H1 (cell line): ENCODE results near the gene RAB39B. TPM values are rescaled to one million over a fixed set of nuclear protein-coding genes. Genes with fewer than 3 reads are reported as not detected.

Experiments
- CTCF ChIA-PET: fragments of 300-600 bp; sonication (Branson Sonifier 250); formaldehyde crosslinking; loops from one replicate; lab custom pipeline; 2021; ENCODE audit not compliant: partially characterized antibody; lab: Charles Lee
- POLR2A ChIA-PET: fragments of 300-600 bp; sonication (Branson Sonifier 250); formaldehyde crosslinking; loops from one replicate; lab custom pipeline; 2021; ENCODE audit warnings: inconsistent platforms; ENCODE audit not compliant: partially characterized antibody; lab: Charles Lee
- DNase-seq, 2 experiments: peaks; one replicate each; pipeline versions ENCODE4 v3.0.0 to v3.0.0-alpha.2; 2010 to 2022; ENCODE audit warnings: low spot score in 2 of 2, low read depth in 1 of 2, mixed read lengths in 1 of 2
- FAIRE-seq: peaks from 2 replicates; lab custom pipeline; 2011; peaks lifted over from hg19 to GRCh38; lab: Jason Lieb, UNC
- H2AFZ ChIP-seq: 2 replicates; pipeline ENCODE4 v1.8.1; 2012; ENCODE audit warnings: low read length, inconsistent platforms
- H2AK5ac ChIP-seq: 2 replicates; pipeline ENCODE4 v1.6.1; 2013; ENCODE audit warnings: low read depth, low read length
- H2BK120ac ChIP-seq: replicated peaks from 2 replicates; pipeline ENCODE3; 2013; ENCODE audit warnings: low read depth, low read length, inconsistent platforms
- H2BK12ac ChIP-seq: 2 replicates; pipeline ENCODE4 v1.6.1; 2013; ENCODE audit warnings: low read depth, low read length
- H2BK15ac ChIP-seq: 2 replicates; pipeline ENCODE4 v1.6.1; 2013; ENCODE audit warnings: low read length
- H2BK20ac ChIP-seq: 2 replicates; pipeline ENCODE4 v1.6.1; 2013; ENCODE audit warnings: low read length
- H2BK5ac ChIP-seq: 2 replicates; pipeline ENCODE4 v1.6.1; 2013; ENCODE audit warnings: low read depth, low read length
- H3K14ac ChIP-seq: 2 replicates; pipeline ENCODE4 v1.6.1; 2013; ENCODE audit warnings: inconsistent platforms; ENCODE audit not compliant: insufficient read length
- H3K18ac ChIP-seq: 2 replicates; pipeline ENCODE4 v1.6.1; 2013; ENCODE audit warnings: low read length; ENCODE audit errors: extremely low read depth
- H3K23ac ChIP-seq: 2 replicates; pipeline ENCODE4 v1.6.1; 2013; ENCODE audit warnings: inconsistent platforms; ENCODE audit not compliant: insufficient read length
- H3K23me2 ChIP-seq: 2 replicates; pipeline ENCODE4 v1.6.1; 2013; ENCODE audit warnings: low read depth, low read length
- H3K27ac ChIP-seq: 2 replicates; pipeline ENCODE4 v1.6.1; 2011; ENCODE audit warnings: low read depth, low read length, inconsistent platforms
- H3K27me3 ChIP-seq, 4 experiments: replicated peaks in 1 of 4; 1 replicate in 1 of 4; 2 replicates in 3 of 4; pipeline versions ENCODE4 v1.6.1 to v1.8.1; 2011 to 2013; ENCODE audit warnings: low read length in 3 of 4, mild to moderate bottlenecking in 3 of 4, inconsistent platforms in 2 of 4, mixed read lengths in 2 of 4, moderate library complexity in 1 of 4; ENCODE audit not compliant: control insufficient read depth in 3 of 4, insufficient read depth in 3 of 4; ENCODE audit errors: extremely low read depth in 1 of 4
- H3K36me3 ChIP-seq, 4 experiments: 2 replicates each; pipeline versions ENCODE4 v1.6.1 to v1.8.1; 2011 to 2013; ENCODE audit warnings: mild to moderate bottlenecking in 4 of 4, low read length in 3 of 4, moderate library complexity in 2 of 4, control low read depth in 1 of 4, inconsistent platforms in 1 of 4; ENCODE audit not compliant: insufficient read depth in 4 of 4, control insufficient read depth in 2 of 4
- H3K4ac ChIP-seq: replicated peaks from 2 replicates; pipeline ENCODE3; 2013; ENCODE audit warnings: low read length, low read depth, mixed read lengths, inconsistent platforms; ENCODE audit not compliant: insufficient read length
- H3K4me1 ChIP-seq, 4 experiments: replicated peaks in 1 of 4; 1 replicate in 1 of 4; 2 replicates in 3 of 4; pipeline versions ENCODE4 v1.6.1 to v1.8.1; 2011 to 2013; ENCODE audit warnings: low read length in 3 of 4, inconsistent platforms in 2 of 4, mixed read lengths in 1 of 4; ENCODE audit not compliant: insufficient read depth in 4 of 4, control insufficient read depth in 3 of 4
- H3K4me2 ChIP-seq, 2 experiments: 2 replicates each; pipeline versions ENCODE4 v1.6.1 to v1.8.1; 2011 to 2013; ENCODE audit warnings: low read depth in 2 of 2, low read length in 2 of 2, control low read depth in 1 of 2, inconsistent platforms in 1 of 2, mild to moderate bottlenecking in 1 of 2; ENCODE audit not compliant: insufficient read depth in 1 of 2
- H3K4me3 ChIP-seq, 4 experiments: fragments of 200-600, 300-600 bp in 1 of 4; sonication (generic), shearing (Covaris generic), sonication (Bioruptor Twin) in 1 of 4; 2 replicates each; pipeline versions ENCODE4 v1.5.1 to v1.8.1; 2011 to 2016; ENCODE audit warnings: low read length in 4 of 4, low read depth in 3 of 4, control low read depth in 2 of 4, inconsistent platforms in 2 of 4, mild to moderate bottlenecking in 2 of 4, mixed read lengths in 1 of 4, moderate library complexity in 1 of 4; ENCODE audit not compliant: insufficient read depth in 2 of 4; ENCODE audit errors: extremely low read depth in 1 of 4
- H3K56ac ChIP-seq: replicated peaks from 2 replicates; pipeline ENCODE3; 2013; ENCODE audit warnings: low read depth, mild to moderate bottlenecking, mixed read lengths, low read length, inconsistent platforms; ENCODE audit not compliant: insufficient read length
- H3K79me1 ChIP-seq: 2 replicates; pipeline ENCODE4 v1.6.1; 2013; ENCODE audit warnings: low read depth, low read length, control low read depth
- H3K79me2 ChIP-seq, 2 experiments: 2 replicates each; pipeline versions ENCODE4 v1.6.1 to v1.8.1; 2012 to 2013; ENCODE audit warnings: low read length in 2 of 2, mild to moderate bottlenecking in 2 of 2, inconsistent platforms in 1 of 2; ENCODE audit not compliant: insufficient read depth in 2 of 2, control insufficient read depth in 1 of 2
- H3K9ac ChIP-seq, 4 experiments: replicated peaks in 1 of 4; 1 replicate in 1 of 4; 2 replicates in 3 of 4; pipeline versions ENCODE4 v1.6.1 to v1.8.1; 2011 to 2013; ENCODE audit warnings: low read depth in 3 of 4, low read length in 3 of 4, control low read depth in 2 of 4, mild to moderate bottlenecking in 2 of 4, moderate library complexity in 2 of 4, inconsistent platforms in 1 of 4; ENCODE audit errors: extremely low read depth in 1 of 4
- H3K9me3 ChIP-seq, 2 experiments: 2 replicates each; pipeline versions ENCODE4 v1.6.1 to v1.8.1; 2012 to 2013; ENCODE audit warnings: mild to moderate bottlenecking in 2 of 2, moderate library complexity in 2 of 2, control low read depth in 1 of 2, inconsistent platforms in 1 of 2, low read depth in 1 of 2, low read length in 1 of 2, mixed read lengths in 1 of 2; ENCODE audit not compliant: insufficient read depth in 2 of 2
- H4K20me1 ChIP-seq, 2 experiments: replicated peaks in 1 of 2; 2 replicates each; pipeline versions ENCODE3 to v1.8.1; 2011 to 2013; ENCODE audit warnings: inconsistent platforms in 2 of 2, low read length in 2 of 2, mild to moderate bottlenecking in 1 of 2; ENCODE audit not compliant: insufficient read depth in 2 of 2, control insufficient read depth in 1 of 2
- H4K5ac ChIP-seq: 2 replicates; pipeline ENCODE4 v1.6.1; 2013; ENCODE audit warnings: low read length, low read depth, mixed read lengths, inconsistent platforms; ENCODE audit not compliant: insufficient read length
- H4K8ac ChIP-seq: 2 replicates; pipeline ENCODE4 v1.8.0; 2013; ENCODE audit warnings: mild to moderate bottlenecking, moderate library complexity, low read length, inconsistent platforms; ENCODE audit not compliant: insufficient read depth; ENCODE audit errors: extremely low read depth
- H4K91ac ChIP-seq: replicated peaks from 2 replicates; pipeline ENCODE3; 2013; ENCODE audit warnings: low read length, mixed read lengths, inconsistent platforms; ENCODE audit not compliant: insufficient read length
- CBX5 ChIP-seq: fragments of 300-800, 300-1000 bp; sonication (generic); IDR thresholded peaks from 2 replicates; pipeline ENCODE4 v1.7.1; 2016; ENCODE audit warnings: antibody characterized with exemption, low read length, low read depth
- CHD2 ChIP-seq: IDR thresholded peaks from 2 replicates; pipeline ENCODE4 v1.6.1; 2012; ENCODE audit warnings: low read length, improper control_type of control experiment
- CTBP2 ChIP-seq: IDR thresholded peaks from 2 replicates; pipeline ENCODE4 v1.7.0; 2011; ENCODE audit warnings: borderline replicate concordance, mild to moderate bottlenecking, moderate library complexity, mixed read lengths, low read length; ENCODE audit not compliant: insufficient read depth, insufficient read length
- EZH2 ChIP-seq: fragments of 200-600 bp; sonication (generic); IDR thresholded peaks from 2 replicates; pipeline ENCODE4 v1.7.1; 2012; ENCODE audit warnings: low read depth, mild to moderate bottlenecking, moderate library complexity, low read length, inconsistent platforms; ENCODE audit not compliant: severe bottlenecking
- RBBP5 ChIP-seq: IDR thresholded peaks from 2 replicates; pipeline ENCODE4 v1.7.1; 2012; ENCODE audit warnings: low read depth, mild to moderate bottlenecking, inconsistent platforms, low read length, moderate library complexity, borderline replicate concordance
- RXRA ChIP-seq: IDR thresholded peaks from 2 replicates; pipeline ENCODE4 v1.6.1; 2011; ENCODE audit warnings: low read depth, mild to moderate bottlenecking, low read length, moderate library complexity; ENCODE audit not compliant: insufficient read depth
- SAP30 ChIP-seq: fragments of 300-600 bp; sonication (generic); IDR thresholded peaks from 2 replicates; pipeline ENCODE4 v1.7.1; 2012; ENCODE audit warnings: low read length, moderate library complexity, mild to moderate bottlenecking, inconsistent platforms; ENCODE audit not compliant: insufficient read depth, insufficient replicate concordance
- SIX5 ChIP-seq: IDR thresholded peaks from 2 replicates; pipeline ENCODE4 v1.6.1; 2011; ENCODE audit warnings: mild to moderate bottlenecking, low read depth, low read length
- TCF12 ChIP-seq: IDR thresholded peaks from 2 replicates; pipeline ENCODE4 v1.6.1; 2011; ENCODE audit warnings: low read depth, mild to moderate bottlenecking, low read length
- polyA plus RNA-seq, 7 experiments: library from polyadenylated mRNA; depleted of rRNA in 3 of 7; stranded (reverse) in 5 of 7; unstranded in 2 of 7; fragments of >200 nt in 5 of 7; fragments of 200-250 nt in 2 of 7; gene quantifications; 1 replicate in 5 of 7; 2 replicates in 1 of 7; 4 replicates in 1 of 7; pipeline versions ENCODE4 v1.2.1 to v1.2.3, GENCODE V29; 2011 to 2013; ENCODE audit warnings: missing spikeins in 2 of 7, mixed read lengths in 2 of 7
- total RNA-seq: library from RNA; stranded (reverse); fragmentation: NEBNext Ultra II Directional; extraction: Animal tissue kit (Norgen Biotek cat#: 25700); gene quantifications from 2 replicates; pipeline ENCODE4 v1.2.1, GENCODE V29; 2021

The RAB39B gene
- total and polyA plus RNA-seq, 2 of the 8 experiments (the other 6 are each of a cell fraction or from before 2014, with no cell fraction given) = 3.1 to 9.3 TPM

- H3K4ac ChIP-seq = no peak overlapping the region
- no peak overlapping the region for H4K91ac ChIP-seq
- H2BK20ac ChIP-seq = no peak overlapping the region
- no peak overlapping the region for H3K9ac ChIP-seq
- H3K23me2 ChIP-seq = no peaks in the 10 kb centered on the region
- peaks cover 0 to 2% of the 10 kb centered on the region in 2 experiments; a peak in 1 of 4 replicates for H3K79me2 ChIP-seq
- no peak overlapping the region for H2BK120ac ChIP-seq
- H3K36me3 ChIP-seq = peaks cover 2 to 34% (median 9%) of the 10 kb centered on the region in 4 experiments; a peak in 4 of 8 replicates
- no peak overlapping the region for H4K5ac ChIP-seq
- no peak overlapping the region for H3K23ac ChIP-seq
- no peak overlapping the region for H3K18ac ChIP-seq
- CTCF ChIA-PET = no interaction called here
- H3K14ac ChIP-seq = no peak overlapping the region
- H2BK15ac ChIP-seq = no peak overlapping the region
- no peak for FAIRE-seq
- H4K8ac ChIP-seq = no peak overlapping the region
- H3K4me1 ChIP-seq = no peaks in the 10 kb centered on the region
- H3K27ac ChIP-seq = no peak overlapping the region
- H2AK5ac ChIP-seq = no peak overlapping the region
- no peak for TF ChIP-seq CHD2
- TF ChIP-seq RBBP5 = no peak
- TF ChIP-seq RXRA = no peak
- no peak for TF ChIP-seq EZH2
- TF ChIP-seq CBX5 = no peak
- no peak for TF ChIP-seq TCF12
- no peak for TF ChIP-seq SAP30
- TF ChIP-seq SIX5 = no peak
- TF ChIP-seq CTBP2 = no peak
- H3K4me3 ChIP-seq = no peak overlapping the region
- no peak overlapping the region for H2AFZ ChIP-seq
- no peak overlapping the region for H3K4me2 ChIP-seq
- H4K20me1 ChIP-seq = peaks cover 0 to 2% of the 10 kb centered on the region in 2 experiments
- H3K56ac ChIP-seq = no peak overlapping the region
- no peaks in the 10 kb centered on the region for H3K27me3 ChIP-seq
- H3K79me1 ChIP-seq = no peaks in the 10 kb centered on the region
- no peak for DNase-seq
- no peak overlapping the region for H2BK5ac ChIP-seq
- POLR2A ChIA-PET = no interaction called here
- H2BK12ac ChIP-seq = no peak overlapping the region
- no peaks in the 10 kb centered on the region for H3K9me3 ChIP-seq
Measured at GRCh38 chrX:155235891-155236290, 28.4 kb downstream of the RAB39B start.
